Measurements from ENCODE around the gene PCYOX1L.

PCYOX1L gene

GRCh38 chr5:149367972-149368645, 10.3 kb downstream of the PCYOX1L start:
- no peak for DNase-seq (ENCODE audit: low read depth in 2 of 2)

- DNase-seq (ENCODE audit: low read depth in 2 of 2), result no peak
Observed at GRCh38 chr5:149370878-149371277, 13.0 kb downstream of the PCYOX1L start.

- DNase-seq (ENCODE audit: low read depth in 2 of 2), result peak; percentile 54 to 59
Observed at GRCh38 chr5:149371296-149371962, 13.6 kb downstream of the PCYOX1L start.

- no peak for DNase-seq (ENCODE audit: low read depth in 2 of 2)
Observed at GRCh38 chr5:149372076-149372795, 14.4 kb downstream of the PCYOX1L start.

GRCh38 chr5:149372932-149373331, 15.1 kb downstream of the PCYOX1L start:
- DNase-seq (ENCODE audit: low read depth in 2 of 2), result no peak

- DNase-seq (ENCODE audit: low read depth in 2 of 2), result no peak
Observed at GRCh38 chr5:149374303-149374702, 16.5 kb downstream of the PCYOX1L start.

GRCh38 chr5:149374801-149375200, 17.0 kb downstream of the PCYOX1L start:
- no peak for DNase-seq (ENCODE audit: low read depth in 2 of 2)

GRCh38 chr5:149375434-149375833, 17.6 kb downstream of the PCYOX1L start:
- DNase-seq (ENCODE audit: low read depth in 2 of 2), result no peak

GRCh38 chr5:149376104-149376503, 18.3 kb downstream of the PCYOX1L start:
- DNase-seq (ENCODE audit: low read depth in 2 of 2), result no peak

GRCh38 chr5:149376711-149377447, 19.0 kb downstream of the PCYOX1L start:
- DNase-seq (ENCODE audit: low read depth in 2 of 2), result no peak

- no peak for DNase-seq (ENCODE audit: low read depth in 2 of 2)
Observed at GRCh38 chr5:149378241-149378820, 20.5 kb downstream of the PCYOX1L start.

GRCh38 chr5:149379177-149379761, 21.4 kb downstream of the PCYOX1L start, which contains the start of gene IL17B:
TSS of gene IL17B (minus strand) at chr5:149379292. CDS start at chr5:149379225, 67 bp downstream.
- DNase-seq (ENCODE audit: low read depth in 2 of 2), result no peak

- no peak for DNase-seq (ENCODE audit: low read depth in 2 of 2)
Observed at GRCh38 chr5:149379818-149380374, 22.1 kb downstream of the PCYOX1L start.

GRCh38 chr5:149380466-149381121, 22.7 kb downstream of the PCYOX1L start:
- no peak for DNase-seq (ENCODE audit: low read depth in 2 of 2)

- no peak for DNase-seq (ENCODE audit: low read depth in 2 of 2)
Observed at GRCh38 chr5:149381261-149381985, 23.6 kb downstream of the PCYOX1L start.

- DNase-seq (ENCODE audit: low read depth in 2 of 2), result peak; percentile 66 to 71
Observed at GRCh38 chr5:149381986-149382338, 24.1 kb downstream of the PCYOX1L start.

GRCh38 chr5:149382517-149383220, 24.8 kb downstream of the PCYOX1L start:
- DNase-seq (ENCODE audit: low read depth in 2 of 2), result no peak

- no peak for DNase-seq (ENCODE audit: low read depth in 2 of 2)
Observed at GRCh38 chr5:149383399-149383798, 25.6 kb downstream of the PCYOX1L start.

- no peak for DNase-seq (ENCODE audit: low read depth in 2 of 2)
Observed at GRCh38 chr5:149386166-149386565, 28.3 kb downstream of the PCYOX1L start.

Measured in activated CD4-positive, alpha-beta T cell treated with anti-CD3 and anti-CD28 coated beads for 24 hours (primary cell).